ENCODE measurements around the gene SDHB.

GRCh38 chr1:17032741-17033140 lies 21.1 kb downstream of the SDHB start:
- no peak for TF ChIP-seq SP3 (tag by site-specific recombination; IDR thresholded peaks at IDR 0.05)
- no peak for TF ChIP-seq PBX3 (CRISPR knock-in tag; IDR thresholded peaks at IDR 0.05)
- TF ChIP-seq CTCF (tag by site-specific recombination; IDR thresholded peaks at IDR 0.05): no peak

All from HEK293 (cell line).